Upper lobe of left lung (tissue), 6 donors: ENCODE results near the gene C2orf76. TPM values are rescaled to one million over a fixed set of nuclear protein-coding genes. Genes with fewer than 3 reads are reported as not detected.

ENCODE experiments used
- ATAC-seq, 2 donors: fragments of 200-7000 bp; cut with Tn5 transposase; one replicate each; pipeline ENCODE4 v1.9.1; 2022; ENCODE audit warnings: mild to moderate bottlenecking in 2 of 2, moderate library complexity in 2 of 2; ENCODE audit not compliant: low FRiP score in 2 of 2
- DNase-seq, 2 donors: peaks; one replicate each; pipeline ENCODE4 v3.0.0-alpha.2; 2019 to 2020
- H3K27ac ChIP-seq, 4 donors: fragments of 200-600 bp; sonication (generic); one replicate each; pipeline ENCODE4 v1.5.1; 2016 to 2019
- H3K27me3 ChIP-seq, 4 donors: fragments of 200-600 bp; sonication (generic); one replicate each; pipeline ENCODE4 v1.5.1; 2017 to 2019
- H3K36me3 ChIP-seq, 4 donors: fragments of 200-600 bp; sonication (generic); one replicate each; pipeline ENCODE4 v1.5.1; 2016 to 2019
- H3K4me1 ChIP-seq, 4 donors: fragments of 200-600 bp; sonication (generic); one replicate each; pipeline ENCODE4 v1.5.1; 2018 to 2019
- H3K4me3 ChIP-seq, 4 donors: fragments of 200-600 bp; sonication (generic); one replicate each; pipeline ENCODE4 v1.5.1; 2017 to 2019; ENCODE audit warnings: mild to moderate bottlenecking in 2 of 4, moderate library complexity in 1 of 4
- H3K9me3 ChIP-seq, 4 donors: fragments of 200-600 bp; sonication (generic); one replicate each; pipeline ENCODE4 v1.5.1; 2018 to 2019
- CTCF ChIP-seq, 6 experiments: fragments of 450-650 bp in 4 of 6; fragments of 200-600 bp in 2 of 6; sonication (generic) in 2 of 6; IDR thresholded peaks; one replicate each; pipeline ENCODE4 v1.5.1; 2016 to 2019; ENCODE audit warnings: antibody characterized with exemption in 6 of 6
- EP300 ChIP-seq, 4 donors: sonication (generic); formaldehyde crosslinking; IDR thresholded peaks; one replicate each; pipeline ENCODE4 v1.5.1; 2017; ENCODE audit warnings: antibody characterized with exemption in 4 of 4, control low read depth in 2 of 4
- POLR2A ChIP-seq, 4 donors: fragments of 450-650 bp; IDR thresholded peaks; one replicate each; pipeline ENCODE4 v1.5.1; 2016 to 2017; ENCODE audit warnings: antibody characterized with exemption in 4 of 4, mild to moderate bottlenecking in 2 of 4
- POLR2AphosphoS5 ChIP-seq, 2 donors: sonication (generic); formaldehyde crosslinking; IDR thresholded peaks; one replicate each; pipeline ENCODE4 v1.5.1; 2017; ENCODE audit warnings: antibody characterized with exemption in 2 of 2
- WGBS, 2 donors: methylation state at CpG; one replicate each; pipeline ENCODE4 v1.1.5; 2017 to 2018; 5-methylcytosine and 5-hydroxymethylcytosine counted together
- total RNA-seq, 6 donors: library from RNA; depleted of rRNA in 4 of 6; stranded (reverse); fragments of >200 nt in 4 of 6; gene quantifications; one replicate each; pipeline versions ENCODE4 v1.1.0 to v1.2.1, GENCODE V29; 2016 to 2021
- donor health status: DM: no; HTN: no; CAD: no; lungs with moderate emphysema.
- donor health status: DM: no; HTN: yes; CAD: no; lungs with severe emphysema.

The C2orf76 gene
- total RNA-seq, 6 donors from 2014 or later: 3.3 to 14.7 (median 6.2) TPM; not detected in 1

GRCh38 chr2:119265693-119266066 lies 101.0 kb downstream of the C2orf76 start:
- 81 to 90% methylated on average over 6 of the region's 6 CpGs for WGBS, 2 donors
- no peaks in the 10 kb centered on the region for H3K4me1 ChIP-seq

GRCh38 chr2:119264781-119265692 lies 101.6 kb downstream of the C2orf76 start:
- ATAC-seq (peak; percentile 60 to 77), DNase-seq (peak in 1 of 2 donors; percentile 49)
- no peaks in the 10 kb centered on the region for H3K27me3 ChIP-seq
- WGBS, 2 donors: 53 to 64% methylated on average over 8 to 12 of the region's 13 CpGs
- H3K9me3 ChIP-seq: no peaks in the 10 kb centered on the region
- no peaks in the 10 kb centered on the region for H3K36me3 ChIP-seq
- no peak overlapping the region for H3K27ac ChIP-seq
- TF ChIP-seq CTCF (IDR thresholded peaks at IDR 0.05) (peak; percentile 49 to 86 (median 70)), EP300 (IDR thresholded peaks at IDR 0.05) (no peak)
- H3K4me3 ChIP-seq: no peak overlapping the region
- H3K4me1 ChIP-seq: no peaks in the 10 kb centered on the region

More at GRCh38 chr2:119265693-119266066, 101.0 kb downstream of the C2orf76 start:
- Histone ChIP-seq H3K9me3 (no peaks in the 10 kb centered on the region), H3K27ac (no peak overlapping the region), H3K4me3 (no peak overlapping the region), H3K36me3 (no peaks in the 10 kb centered on the region), H3K27me3 (no peaks in the 10 kb centered on the region)
- TF ChIP-seq CTCF (IDR thresholded peaks at IDR 0.05): no peak
- TF ChIP-seq POLR2A (IDR thresholded peaks at IDR 0.05): no peak
- no peak for TF ChIP-seq POLR2AphosphoS5 (IDR thresholded peaks at IDR 0.05)
- no peak for TF ChIP-seq EP300 (IDR thresholded peaks at IDR 0.05)
- no peak for DNase-seq
- ATAC-seq: no peak

- no peaks in the 10 kb centered on the region for H3K9me3 ChIP-seq
- H3K36me3 ChIP-seq: no peaks in the 10 kb centered on the region
- H3K27me3 ChIP-seq: no peaks in the 10 kb centered on the region
- no peak overlapping the region for H3K4me3 ChIP-seq
- TF ChIP-seq CTCF (IDR thresholded peaks at IDR 0.05): no peak
- TF ChIP-seq POLR2A (IDR thresholded peaks at IDR 0.05): no peak
- TF ChIP-seq POLR2AphosphoS5 (IDR thresholded peaks at IDR 0.05): no peak
- no peak for TF ChIP-seq EP300 (IDR thresholded peaks at IDR 0.05)
- WGBS, 2 donors: 41 to 48% methylated on average over 2 to 5 of the region's 5 CpGs
- DNase-seq: peak in 1 of 2 donors; percentile 36
- ATAC-seq: peak in 1 of 2 donors; percentile 61
- no peak overlapping the region for H3K27ac ChIP-seq
- H3K4me1 ChIP-seq: no peaks in the 10 kb centered on the region
These were observed 103.0 kb downstream of the C2orf76 start for GRCh38 chr2:119263656-119264055.

- no peak overlapping the region for H3K4me3 ChIP-seq
- peak in 1 of 2 donors; percentile 16 for DNase-seq
- no peaks in the 10 kb centered on the region for H3K4me1 ChIP-seq
- H3K36me3 ChIP-seq: peaks cover 0 to under 1% (median 0%) of the 10 kb centered on the region in 4 donors
- H3K27ac ChIP-seq: no peak overlapping the region
- H3K9me3 ChIP-seq: no peaks in the 10 kb centered on the region
- no peak for TF ChIP-seq EP300 (IDR thresholded peaks at IDR 0.05)
- TF ChIP-seq POLR2AphosphoS5 (IDR thresholded peaks at IDR 0.05): no peak
- TF ChIP-seq POLR2A (IDR thresholded peaks at IDR 0.05): no peak
- TF ChIP-seq CTCF (IDR thresholded peaks at IDR 0.05): no peak
- H3K27me3 ChIP-seq: no peaks in the 10 kb centered on the region
- no peak for ATAC-seq
- WGBS, 2 donors: 95 to 96% methylated on average over 22 to 23 of the region's 23 CpGs
These were observed 103.6 kb downstream of the C2orf76 start for GRCh38 chr2:119263025-119263424.
